DOHH2 (cell line): ENCODE measurements around the gene TMEM123.

Experiments
- H3F3A ChIP-seq: fragments of 200-600 bp; sonication (generic), shearing (Covaris generic); 2 replicates; pipeline ENCODE4 v1.6.0; 2016; ENCODE audit warnings: antibody characterized with exemption, mild to moderate bottlenecking; ENCODE audit not compliant: control insufficient read depth, insufficient read depth
- H3K27ac ChIP-seq: fragments of 200-600 bp; sonication (generic); 2 replicates; pipeline ENCODE4 v1.5.1; 2014; ENCODE audit warnings: low read depth, mild to moderate bottlenecking, low read length, moderate library complexity
- H3K27me3 ChIP-seq: fragments of 200-600 bp; sonication (generic); 2 replicates; pipeline ENCODE4 v1.6.1; 2014; ENCODE audit warnings: mild to moderate bottlenecking, low read length, mixed read lengths; ENCODE audit not compliant: control insufficient read depth
- H3K36me3 ChIP-seq: fragments of 200-600 bp; sonication (generic); 2 replicates; pipeline ENCODE4 v1.6.1; 2014; ENCODE audit warnings: mild to moderate bottlenecking, low read length, moderate library complexity, mixed read lengths; ENCODE audit not compliant: control insufficient read depth
- H3K4me1 ChIP-seq: fragments of 200-600 bp; sonication (generic); 2 replicates; pipeline ENCODE4 v1.6.1; 2014; ENCODE audit warnings: mild to moderate bottlenecking, low read length, mixed read lengths; ENCODE audit not compliant: control insufficient read depth
- H3K4me2 ChIP-seq: fragments of 200-600 bp; sonication (generic); 2 replicates; pipeline ENCODE4 v1.6.0; 2014; ENCODE audit warnings: mild to moderate bottlenecking, low read length, moderate library complexity
- H3K4me3 ChIP-seq: fragments of 200-600 bp; sonication (generic); 2 replicates; pipeline ENCODE4 v1.5.1; 2014; ENCODE audit warnings: mild to moderate bottlenecking, low read length, mixed read lengths
- H3K79me2 ChIP-seq: fragments of 200-600 bp; sonication (generic); 2 replicates; pipeline ENCODE4 v1.6.1; 2014; ENCODE audit warnings: mild to moderate bottlenecking, low read length, mixed read lengths; ENCODE audit not compliant: control insufficient read depth
- H3K9me2 ChIP-seq: fragments of 200-600 bp; sonication (generic); replicated peaks from 2 replicates; pipeline ENCODE4 v1.6.1; 2014; ENCODE audit warnings: mild to moderate bottlenecking, low read length, mixed read lengths; ENCODE audit not compliant: control insufficient read depth
- H3K9me3 ChIP-seq: fragments of 200-600 bp; sonication (generic); 2 replicates; pipeline ENCODE4 v1.6.1; 2014; ENCODE audit warnings: antibody characterized with exemption, low read length, mixed read lengths; ENCODE audit not compliant: control insufficient read depth, insufficient read depth
- H4K20me1 ChIP-seq: fragments of 200-600 bp; sonication (generic); 2 replicates; pipeline ENCODE4 v1.6.0; 2014; ENCODE audit warnings: low read depth, mild to moderate bottlenecking, antibody characterized with exemption, low read length, moderate library complexity; ENCODE audit not compliant: control insufficient read depth, insufficient read depth
- EZH2phosphoT487 ChIP-seq: fragments of 200-600 bp; sonication (generic); IDR thresholded peaks from 2 replicates; pipeline ENCODE4 v1.6.1; 2017; ENCODE audit warnings: borderline replicate concordance, mild to moderate bottlenecking, antibody characterized with exemption, low read length, moderate library complexity, mixed read lengths
- TF ChIP-seq, protein P1 (sequence below): fragments of 200-600 bp; sonication (generic); IDR thresholded peaks from one replicate; pipeline ENCODE4 v1.5.1; 2014; ENCODE audit warnings: antibody characterized with exemption, mild to moderate bottlenecking, low read depth, low read length; ENCODE audit not compliant: poor library complexity, severe bottlenecking

Gene TMEM123

GRCh38 chr11:102457865-102458264, 5.3 kb upstream of the TMEM123 start:
- H3K9me2 ChIP-seq, result no peaks in the 10 kb centered on the region
- peaks cover 4% of the 10 kb centered on the region; the same call in 1 of the 2 replicates for H3K79me2 ChIP-seq
- H3K4me1 ChIP-seq, result peaks cover 45% of the 10 kb centered on the region
- H4K20me1 ChIP-seq, result no peaks in the 10 kb centered on the region
- H3K9me3 ChIP-seq, result no peaks in the 10 kb centered on the region
- peaks cover 12% of the 10 kb centered on the region for H3F3A ChIP-seq
- TF ChIP-seq, protein P1, sequence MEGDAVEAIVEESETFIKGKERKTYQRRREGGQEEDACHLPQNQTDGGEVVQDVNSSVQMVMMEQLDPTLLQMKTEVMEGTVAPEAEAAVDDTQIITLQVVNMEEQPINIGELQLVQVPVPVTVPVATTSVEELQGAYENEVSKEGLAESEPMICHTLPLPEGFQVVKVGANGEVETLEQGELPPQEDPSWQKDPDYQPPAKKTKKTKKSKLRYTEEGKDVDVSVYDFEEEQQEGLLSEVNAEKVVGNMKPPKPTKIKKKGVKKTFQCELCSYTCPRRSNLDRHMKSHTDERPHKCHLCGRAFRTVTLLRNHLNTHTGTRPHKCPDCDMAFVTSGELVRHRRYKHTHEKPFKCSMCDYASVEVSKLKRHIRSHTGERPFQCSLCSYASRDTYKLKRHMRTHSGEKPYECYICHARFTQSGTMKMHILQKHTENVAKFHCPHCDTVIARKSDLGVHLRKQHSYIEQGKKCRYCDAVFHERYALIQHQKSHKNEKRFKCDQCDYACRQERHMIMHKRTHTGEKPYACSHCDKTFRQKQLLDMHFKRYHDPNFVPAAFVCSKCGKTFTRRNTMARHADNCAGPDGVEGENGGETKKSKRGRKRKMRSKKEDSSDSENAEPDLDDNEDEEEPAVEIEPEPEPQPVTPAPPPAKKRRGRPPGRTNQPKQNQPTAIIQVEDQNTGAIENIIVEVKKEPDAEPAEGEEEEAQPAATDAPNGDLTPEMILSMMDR, result no peak
- TF ChIP-seq EZH2phosphoT487, result no peak
- no peak overlapping the region for H3K27ac ChIP-seq
- no peaks in the 10 kb centered on the region for H3K27me3 ChIP-seq
- no peak overlapping the region for H3K4me2 ChIP-seq
- no peak overlapping the region for H3K4me3 ChIP-seq
- H3K36me3 ChIP-seq, result no peaks in the 10 kb centered on the region

- Histone ChIP-seq H3K79me2 (peaks cover 7% of the 10 kb centered on the region), H4K20me1 (no peaks in the 10 kb centered on the region), H3K4me3 (no peak overlapping the region), H3K27me3 (no peaks in the 10 kb centered on the region), H3K4me1 (peaks cover 45% of the 10 kb centered on the region), H3F3A (peaks cover 13% of the 10 kb centered on the region), H3K27ac (no peak overlapping the region), H3K9me2 (no peaks in the 10 kb centered on the region), H3K4me2 (no peak overlapping the region), H3K36me3 (peaks cover 3% of the 10 kb centered on the region), H3K9me3 (no peaks in the 10 kb centered on the region)
- TF ChIP-seq EZH2phosphoT487, result no peak
- TF ChIP-seq, protein P1, result no peak
Measured at GRCh38 chr11:102457056-102457677, 4.6 kb upstream of the TMEM123 start.

GRCh38 chr11:102456381-102456780, 3.8 kb upstream of the TMEM123 start:
- Histone ChIP-seq H3K9me3 (no peaks in the 10 kb centered on the region), H3K9me2 (no peaks in the 10 kb centered on the region), H4K20me1 (peaks cover under 1% of the 10 kb centered on the region; the same call in 1 of the 2 replicates), H3K36me3 (peaks cover 9% of the 10 kb centered on the region), H3F3A (peaks cover 13% of the 10 kb centered on the region), H3K4me1 (peaks cover 45% of the 10 kb centered on the region), H3K4me3 (no peak overlapping the region), H3K4me2 (peak overlapping the region; percentile 45), H3K27me3 (no peaks in the 10 kb centered on the region), H3K79me2 (peaks cover 15% of the 10 kb centered on the region), H3K27ac (no peak overlapping the region)
- no peak for TF ChIP-seq EZH2phosphoT487
- TF ChIP-seq, protein P1, result no peak
